ENCODE data around the gene CDC42EP2. TPM values are rescaled to one million over a fixed set of nuclear protein-coding genes. Genes with fewer than 3 reads are reported as not detected.

CDC42EP2 gene
- total RNA-seq, 1 experiment from 2014 or later: 11.9 TPM

DNA sequence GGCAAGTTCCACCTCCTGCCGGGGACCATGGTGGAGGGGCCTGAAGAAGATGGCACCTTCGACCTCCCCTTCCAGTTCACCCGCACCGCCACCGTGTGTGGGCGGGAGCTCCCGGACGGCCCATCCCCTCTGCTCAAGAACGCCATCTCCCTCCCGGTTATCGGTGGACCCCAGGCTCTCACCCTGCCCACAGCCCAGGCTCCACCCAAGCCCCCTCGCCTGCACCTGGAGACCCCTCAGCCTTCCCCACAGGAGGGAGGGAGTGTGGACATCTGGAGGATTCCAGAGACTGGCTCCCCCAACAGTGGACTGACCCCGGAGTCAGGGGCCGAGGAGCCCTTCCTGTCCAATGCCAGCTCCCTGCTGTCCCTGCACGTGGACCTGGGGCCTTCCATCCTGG is 6.4 kb downstream of the CDC42EP2 start:
- WGBS (ENCODE audit: extremely low coverage, insufficient read length, low lambda C conversion rate): no CpG with 5 or more reads among the region's 15 CpGs

More for the DNA sequence above, 6.4 kb downstream of the CDC42EP2 start:
- H3K27ac ChIP-seq (ENCODE audit: insufficient read length, low read depth, low read length): no peak overlapping the region
- H2BK5ac ChIP-seq (ENCODE audit: insufficient read length, low read length): no peak overlapping the region
- H3K56ac ChIP-seq (ENCODE audit: insufficient read length, low read depth, low read length): no peak overlapping the region
- H3K18ac ChIP-seq (ENCODE audit: insufficient read length, low read depth, low read length): no peak overlapping the region
- H3K14ac ChIP-seq (ENCODE audit: insufficient read depth, low read length): no peak overlapping the region
- H2BK12ac ChIP-seq (ENCODE audit: insufficient read length, low read depth, low read length): no peak overlapping the region
- H4K20me1 ChIP-seq (ENCODE audit: control insufficient read depth, insufficient read depth, insufficient read length): no peaks in the 10 kb centered on the region
- H3T11ph ChIP-seq (ENCODE audit: low read length): no peak overlapping the region
- H3K27me3 ChIP-seq (ENCODE audit: insufficient read depth, low read length): no peaks in the 10 kb centered on the region
- H2BK120ac ChIP-seq (ENCODE audit: low read depth, low read length, poor library complexity, severe bottlenecking): no peak overlapping the region
- H2BK20ac ChIP-seq (ENCODE audit: low read depth, low read length, poor library complexity, severe bottlenecking): no peak overlapping the region
- H3K79me2 ChIP-seq (ENCODE audit: insufficient read depth, low read length): no peaks in the 10 kb centered on the region
- Mint-ChIP-seq H3K27ac (no peak overlapping the region), H3K9me3 (no peaks in the 10 kb centered on the region), H3K36me3 (ENCODE audit: insufficient read depth in 1 of 3, low read depth in 3 of 3) (peaks cover 17 to 24% (median 24%) of the 10 kb centered on the region in 3 experiments), H3K4me1 (peaks cover 14 to 25% of the 10 kb centered on the region in 2 experiments), H3K27me3 (ENCODE audit: low read depth) (no peaks in the 10 kb centered on the region; the same call in 1 of the 2 replicates), H3K4me3 (no peak overlapping the region)
- H4K8ac ChIP-seq (replicated peaks; ENCODE audit: insufficient read length, low read depth, low read length): no peak overlapping the region
- H2AK5ac ChIP-seq (ENCODE audit: insufficient read length, low read length): no peak overlapping the region
- no peak overlapping the region for H3K4me2 ChIP-seq (ENCODE audit: insufficient read depth, insufficient read length, low read length)
- no peak overlapping the region for H4K5ac ChIP-seq (ENCODE audit: insufficient read length, low read depth, low read length)
- H3K4me1 ChIP-seq (ENCODE audit: insufficient read depth, low read length): peaks cover 5% of the 10 kb centered on the region; the same call in 1 of the 2 replicates
- no peak overlapping the region for H4K91ac ChIP-seq (ENCODE audit: insufficient read length, low read depth, low read length)
- no peak overlapping the region for H3K4ac ChIP-seq (ENCODE audit: low read depth, low read length)
- no peak overlapping the region for H2AFZ ChIP-seq (ENCODE audit: low read length)
- H3K9ac ChIP-seq (ENCODE audit: extremely low read depth, insufficient read length, low read length): no peak overlapping the region
- no peak overlapping the region for H3K23ac ChIP-seq (ENCODE audit: insufficient read length, low read depth, low read length)
- peaks cover 4% of the 10 kb centered on the region for H3K79me1 ChIP-seq (ENCODE audit: insufficient read depth, low read depth, low read length, poor library complexity, severe bottlenecking)
- H2BK15ac ChIP-seq (ENCODE audit: low read depth, low read length): no peak overlapping the region
- no peak for DNase-seq
- H3K9me3 ChIP-seq (ENCODE audit: control insufficient read depth, low read depth, low read length): no peaks in the 10 kb centered on the region
- peaks cover 6% of the 10 kb centered on the region for H3K23me2 ChIP-seq (ENCODE audit: insufficient read length, low read depth, low read length, poor library complexity, severe bottlenecking)
- TF ChIP-seq, protein P1, sequence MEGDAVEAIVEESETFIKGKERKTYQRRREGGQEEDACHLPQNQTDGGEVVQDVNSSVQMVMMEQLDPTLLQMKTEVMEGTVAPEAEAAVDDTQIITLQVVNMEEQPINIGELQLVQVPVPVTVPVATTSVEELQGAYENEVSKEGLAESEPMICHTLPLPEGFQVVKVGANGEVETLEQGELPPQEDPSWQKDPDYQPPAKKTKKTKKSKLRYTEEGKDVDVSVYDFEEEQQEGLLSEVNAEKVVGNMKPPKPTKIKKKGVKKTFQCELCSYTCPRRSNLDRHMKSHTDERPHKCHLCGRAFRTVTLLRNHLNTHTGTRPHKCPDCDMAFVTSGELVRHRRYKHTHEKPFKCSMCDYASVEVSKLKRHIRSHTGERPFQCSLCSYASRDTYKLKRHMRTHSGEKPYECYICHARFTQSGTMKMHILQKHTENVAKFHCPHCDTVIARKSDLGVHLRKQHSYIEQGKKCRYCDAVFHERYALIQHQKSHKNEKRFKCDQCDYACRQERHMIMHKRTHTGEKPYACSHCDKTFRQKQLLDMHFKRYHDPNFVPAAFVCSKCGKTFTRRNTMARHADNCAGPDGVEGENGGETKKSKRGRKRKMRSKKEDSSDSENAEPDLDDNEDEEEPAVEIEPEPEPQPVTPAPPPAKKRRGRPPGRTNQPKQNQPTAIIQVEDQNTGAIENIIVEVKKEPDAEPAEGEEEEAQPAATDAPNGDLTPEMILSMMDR (conservative IDR thresholded peaks at IDR 0.05): no peak

Measured in H9 (cell line).